H1 (cell line): ENCODE data around the gene DDX23. TPM values are rescaled to one million over a fixed set of nuclear protein-coding genes. Genes with fewer than 3 reads are reported as not detected.

Source experiments
- CTCF ChIA-PET: fragments of 300-600 bp; sonication (Branson Sonifier 250); formaldehyde crosslinking; loops from one replicate; lab custom pipeline; 2021; ENCODE audit not compliant: partially characterized antibody; lab: Charles Lee
- POLR2A ChIA-PET: fragments of 300-600 bp; sonication (Branson Sonifier 250); formaldehyde crosslinking; loops from one replicate; lab custom pipeline; 2021; ENCODE audit warnings: inconsistent platforms; ENCODE audit not compliant: partially characterized antibody; lab: Charles Lee
- DNase-seq, 2 experiments: peaks; one replicate each; pipeline versions ENCODE4 v3.0.0 to v3.0.0-alpha.2; 2010 to 2022; ENCODE audit warnings: low spot score in 2 of 2, low read depth in 1 of 2, mixed read lengths in 1 of 2
- FAIRE-seq: peaks from 2 replicates; lab custom pipeline; 2011; peaks lifted over from hg19 to GRCh38; lab: Jason Lieb, UNC
- H2AFZ ChIP-seq: 2 replicates; pipeline ENCODE4 v1.8.1; 2012; ENCODE audit warnings: low read length, inconsistent platforms
- H2AK5ac ChIP-seq: 2 replicates; pipeline ENCODE4 v1.6.1; 2013; ENCODE audit warnings: low read depth, low read length
- H2BK120ac ChIP-seq: replicated peaks from 2 replicates; pipeline ENCODE3; 2013; ENCODE audit warnings: low read depth, low read length, inconsistent platforms
- H2BK12ac ChIP-seq: 2 replicates; pipeline ENCODE4 v1.6.1; 2013; ENCODE audit warnings: low read depth, low read length
- H2BK15ac ChIP-seq: 2 replicates; pipeline ENCODE4 v1.6.1; 2013; ENCODE audit warnings: low read length
- H2BK20ac ChIP-seq: 2 replicates; pipeline ENCODE4 v1.6.1; 2013; ENCODE audit warnings: low read length
- H2BK5ac ChIP-seq: 2 replicates; pipeline ENCODE4 v1.6.1; 2013; ENCODE audit warnings: low read depth, low read length
- H3K14ac ChIP-seq: 2 replicates; pipeline ENCODE4 v1.6.1; 2013; ENCODE audit warnings: inconsistent platforms; ENCODE audit not compliant: insufficient read length
- H3K18ac ChIP-seq: 2 replicates; pipeline ENCODE4 v1.6.1; 2013; ENCODE audit warnings: low read length; ENCODE audit errors: extremely low read depth
- H3K23ac ChIP-seq: 2 replicates; pipeline ENCODE4 v1.6.1; 2013; ENCODE audit warnings: inconsistent platforms; ENCODE audit not compliant: insufficient read length
- H3K23me2 ChIP-seq: 2 replicates; pipeline ENCODE4 v1.6.1; 2013; ENCODE audit warnings: low read depth, low read length
- H3K27ac ChIP-seq: 2 replicates; pipeline ENCODE4 v1.6.1; 2011; ENCODE audit warnings: low read depth, low read length, inconsistent platforms
- H3K27me3 ChIP-seq, 4 experiments: replicated peaks in 1 of 4; 1 replicate in 1 of 4; 2 replicates in 3 of 4; pipeline versions ENCODE4 v1.6.1 to v1.8.1; 2011 to 2013; ENCODE audit warnings: low read length in 3 of 4, mild to moderate bottlenecking in 3 of 4, inconsistent platforms in 2 of 4, mixed read lengths in 2 of 4, moderate library complexity in 1 of 4; ENCODE audit not compliant: control insufficient read depth in 3 of 4, insufficient read depth in 3 of 4; ENCODE audit errors: extremely low read depth in 1 of 4
- H3K36me3 ChIP-seq, 4 experiments: 2 replicates each; pipeline versions ENCODE4 v1.6.1 to v1.8.1; 2011 to 2013; ENCODE audit warnings: mild to moderate bottlenecking in 4 of 4, low read length in 3 of 4, moderate library complexity in 2 of 4, control low read depth in 1 of 4, inconsistent platforms in 1 of 4; ENCODE audit not compliant: insufficient read depth in 4 of 4, control insufficient read depth in 2 of 4
- H3K4ac ChIP-seq: replicated peaks from 2 replicates; pipeline ENCODE3; 2013; ENCODE audit warnings: low read length, low read depth, mixed read lengths, inconsistent platforms; ENCODE audit not compliant: insufficient read length
- H3K4me1 ChIP-seq, 4 experiments: replicated peaks in 1 of 4; 1 replicate in 1 of 4; 2 replicates in 3 of 4; pipeline versions ENCODE4 v1.6.1 to v1.8.1; 2011 to 2013; ENCODE audit warnings: low read length in 3 of 4, inconsistent platforms in 2 of 4, mixed read lengths in 1 of 4; ENCODE audit not compliant: insufficient read depth in 4 of 4, control insufficient read depth in 3 of 4
- H3K4me2 ChIP-seq, 2 experiments: 2 replicates each; pipeline versions ENCODE4 v1.6.1 to v1.8.1; 2011 to 2013; ENCODE audit warnings: low read depth in 2 of 2, low read length in 2 of 2, control low read depth in 1 of 2, inconsistent platforms in 1 of 2, mild to moderate bottlenecking in 1 of 2; ENCODE audit not compliant: insufficient read depth in 1 of 2
- H3K4me3 ChIP-seq, 4 experiments: fragments of 200-600, 300-600 bp in 1 of 4; sonication (generic), shearing (Covaris generic), sonication (Bioruptor Twin) in 1 of 4; 2 replicates each; pipeline versions ENCODE4 v1.5.1 to v1.8.1; 2011 to 2016; ENCODE audit warnings: low read length in 4 of 4, low read depth in 3 of 4, control low read depth in 2 of 4, inconsistent platforms in 2 of 4, mild to moderate bottlenecking in 2 of 4, mixed read lengths in 1 of 4, moderate library complexity in 1 of 4; ENCODE audit not compliant: insufficient read depth in 2 of 4; ENCODE audit errors: extremely low read depth in 1 of 4
- H3K56ac ChIP-seq: replicated peaks from 2 replicates; pipeline ENCODE3; 2013; ENCODE audit warnings: low read depth, mild to moderate bottlenecking, mixed read lengths, low read length, inconsistent platforms; ENCODE audit not compliant: insufficient read length
- H3K79me1 ChIP-seq: 2 replicates; pipeline ENCODE4 v1.6.1; 2013; ENCODE audit warnings: low read depth, low read length, control low read depth
- H3K79me2 ChIP-seq, 2 experiments: 2 replicates each; pipeline versions ENCODE4 v1.6.1 to v1.8.1; 2012 to 2013; ENCODE audit warnings: low read length in 2 of 2, mild to moderate bottlenecking in 2 of 2, inconsistent platforms in 1 of 2; ENCODE audit not compliant: insufficient read depth in 2 of 2, control insufficient read depth in 1 of 2
- H3K9ac ChIP-seq, 4 experiments: replicated peaks in 1 of 4; 1 replicate in 1 of 4; 2 replicates in 3 of 4; pipeline versions ENCODE4 v1.6.1 to v1.8.1; 2011 to 2013; ENCODE audit warnings: low read depth in 3 of 4, low read length in 3 of 4, control low read depth in 2 of 4, mild to moderate bottlenecking in 2 of 4, moderate library complexity in 2 of 4, inconsistent platforms in 1 of 4; ENCODE audit errors: extremely low read depth in 1 of 4
- H3K9me3 ChIP-seq, 2 experiments: 2 replicates each; pipeline versions ENCODE4 v1.6.1 to v1.8.1; 2012 to 2013; ENCODE audit warnings: mild to moderate bottlenecking in 2 of 2, moderate library complexity in 2 of 2, control low read depth in 1 of 2, inconsistent platforms in 1 of 2, low read depth in 1 of 2, low read length in 1 of 2, mixed read lengths in 1 of 2; ENCODE audit not compliant: insufficient read depth in 2 of 2
- H4K20me1 ChIP-seq, 2 experiments: replicated peaks in 1 of 2; 2 replicates each; pipeline versions ENCODE3 to v1.8.1; 2011 to 2013; ENCODE audit warnings: inconsistent platforms in 2 of 2, low read length in 2 of 2, mild to moderate bottlenecking in 1 of 2; ENCODE audit not compliant: insufficient read depth in 2 of 2, control insufficient read depth in 1 of 2
- H4K5ac ChIP-seq: 2 replicates; pipeline ENCODE4 v1.6.1; 2013; ENCODE audit warnings: low read length, low read depth, mixed read lengths, inconsistent platforms; ENCODE audit not compliant: insufficient read length
- H4K8ac ChIP-seq: 2 replicates; pipeline ENCODE4 v1.8.0; 2013; ENCODE audit warnings: mild to moderate bottlenecking, moderate library complexity, low read length, inconsistent platforms; ENCODE audit not compliant: insufficient read depth; ENCODE audit errors: extremely low read depth
- H4K91ac ChIP-seq: replicated peaks from 2 replicates; pipeline ENCODE3; 2013; ENCODE audit warnings: low read length, mixed read lengths, inconsistent platforms; ENCODE audit not compliant: insufficient read length
- ASH2L ChIP-seq: fragments of 200-600, 300-600 bp; sonication (generic); IDR thresholded peaks from one replicate; pipeline ENCODE4 v1.7.1; 2017; ENCODE audit warnings: low read length
- ATF3 ChIP-seq: IDR thresholded peaks from 2 replicates; pipeline ENCODE4 v1.6.1; 2011; ENCODE audit warnings: low read depth, mild to moderate bottlenecking, low read length; ENCODE audit not compliant: insufficient read depth
- CBX8 ChIP-seq: fragments of 300-800, 300-1000 bp; sonication (generic); IDR thresholded peaks from 2 replicates; pipeline ENCODE4 v1.7.1; 2016; ENCODE audit warnings: low read depth, low read length, borderline replicate concordance
- CEBPB ChIP-seq: IDR thresholded peaks from 2 replicates; pipeline ENCODE4 v1.6.1; 2012; ENCODE audit warnings: low read depth, low read length
- CHD1 ChIP-seq: IDR thresholded peaks from 2 replicates; pipeline ENCODE4 v1.6.1; 2012; ENCODE audit warnings: low read depth, low read length, improper control_type of control experiment
- CREB1 ChIP-seq: IDR thresholded peaks from 2 replicates; pipeline ENCODE4 v1.6.1; 2012; ENCODE audit warnings: inconsistent platforms
- JUN ChIP-seq: IDR thresholded peaks from 2 replicates; pipeline ENCODE4 v1.6.1; 2011; ENCODE audit warnings: low read depth, mild to moderate bottlenecking, improper control_type of control experiment, low read length
- RBBP5 ChIP-seq: IDR thresholded peaks from 2 replicates; pipeline ENCODE4 v1.7.1; 2012; ENCODE audit warnings: low read depth, mild to moderate bottlenecking, inconsistent platforms, low read length, moderate library complexity, borderline replicate concordance
- RFX5 ChIP-seq: IDR thresholded peaks from 2 replicates; pipeline ENCODE4 v1.6.1; 2011; ENCODE audit warnings: low read depth, low read length, improper control_type of control experiment, borderline replicate concordance
- SIRT6 ChIP-seq: IDR thresholded peaks from one replicate; pipeline ENCODE4 v1.7.1; 2012; ENCODE audit warnings: low read length, inconsistent platforms
- TAF7 ChIP-seq: optimal IDR thresholded peaks from 2 replicates; pipeline ENCODE3; 2011; ENCODE audit warnings: low read depth, mild to moderate bottlenecking, inconsistent platforms, low read length, moderate library complexity, borderline replicate concordance
- YY1 ChIP-seq: IDR thresholded peaks from 2 replicates; pipeline ENCODE4 v1.6.1; 2011; ENCODE audit warnings: low read depth, mild to moderate bottlenecking, low read length
- WGBS, 2 experiments: shearing (Covaris generic) in 1 of 2; methylation state at CpG; one replicate each; pipeline versions ENCODE4 v1.1.6 to v1.1.7; 2013 to 2015; ENCODE audit warnings: low lambda C conversion rate in 2 of 2, mixed read lengths in 2 of 2, inconsistent platforms in 1 of 2, low coverage in 1 of 2, missing lambda C conversion rate in 1 of 2; ENCODE audit not compliant: insufficient replicate concordance in 2 of 2, insufficient coverage in 1 of 2, insufficient read length in 1 of 2; ENCODE audit errors: extremely low coverage in 1 of 2, missing lambda C conversion rate in 1 of 2; 5-methylcytosine and 5-hydroxymethylcytosine counted together
- polyA plus RNA-seq, 7 experiments: library from polyadenylated mRNA; depleted of rRNA in 3 of 7; stranded (reverse) in 5 of 7; unstranded in 2 of 7; fragments of >200 nt in 5 of 7; fragments of 200-250 nt in 2 of 7; gene quantifications; 1 replicate in 5 of 7; 2 replicates in 1 of 7; 4 replicates in 1 of 7; pipeline versions ENCODE4 v1.2.1 to v1.2.3, GENCODE V29; 2011 to 2013; ENCODE audit warnings: missing spikeins in 2 of 7, mixed read lengths in 2 of 7
- total RNA-seq: library from RNA; stranded (reverse); fragmentation: NEBNext Ultra II Directional; extraction: Animal tissue kit (Norgen Biotek cat#: 25700); gene quantifications from 2 replicates; pipeline ENCODE4 v1.2.1, GENCODE V29; 2021

Gene DDX23
- total and polyA plus RNA-seq, 2 of the 8 experiments (the other 6 are each of a cell fraction or from before 2014, with no cell fraction given) = 43.5 to 107 TPM

GRCh38 chr12:48823281-48823680, 28.7 kb downstream of the DDX23 start:
- no peak for TF ChIP-seq RFX5
- TF ChIP-seq CHD1 = no peak
- no peak for TF ChIP-seq SIRT6
- TF ChIP-seq CREB1 = no peak
- TF ChIP-seq CEBPB = no peak
- TF ChIP-seq ASH2L = no peak
- TF ChIP-seq ATF3 = no peak
- no peak for TF ChIP-seq RBBP5
- no peak for TF ChIP-seq TAF7
- TF ChIP-seq YY1 = no peak
- no peak for TF ChIP-seq CBX8
- no peak for TF ChIP-seq JUN
- no peak overlapping the region for H2AK5ac ChIP-seq
- H2BK5ac ChIP-seq = no peak overlapping the region
- no peak overlapping the region for H3K9ac ChIP-seq
- H2BK15ac ChIP-seq = no peak overlapping the region
- DNase-seq (no peak), FAIRE-seq (no peak)
- peaks cover 9% of the 10 kb centered on the region for H3K23me2 ChIP-seq
- no peak overlapping the region for H3K4me3 ChIP-seq
- H2BK120ac ChIP-seq = no peak overlapping the region
- H3K56ac ChIP-seq = no peak overlapping the region
- no peak overlapping the region for H3K18ac ChIP-seq
- no peak overlapping the region for H3K14ac ChIP-seq
- ChIA-PET POLR2A (interaction anchor here (0.6 to 7.6 kb wide), 7 partner anchors 8 to 138 kb away, joined by 3 to 47 read pairs (median 3); partner anchors contain the start of gene RND1), CTCF (interaction anchor here (0.9 to 10.1 kb wide), 7 partner anchors 7 to 158 kb away, joined by 3 to 121 read pairs (median 3); partner anchors contain the start of genes CACNB3 and RND1)
- H3K4me2 ChIP-seq = no peak overlapping the region
- no peak overlapping the region for H3K4ac ChIP-seq
- H3K36me3 ChIP-seq = peaks cover under 1 to 10% (median 5%) of the 10 kb centered on the region in 4 experiments; a peak in 5 of 8 replicates
- no peaks in the 10 kb centered on the region for H3K79me1 ChIP-seq
- no peaks in the 10 kb centered on the region for H3K79me2 ChIP-seq
- peaks cover 3% of the 10 kb centered on the region in 2 experiments for H4K20me1 ChIP-seq
- no peak overlapping the region for H4K91ac ChIP-seq
- H2BK12ac ChIP-seq = no peak overlapping the region
- H2BK20ac ChIP-seq = no peak overlapping the region
- H4K8ac ChIP-seq = no peak overlapping the region
- H3K9me3 ChIP-seq = no peaks in the 10 kb centered on the region
- no peak overlapping the region for H3K27ac ChIP-seq
- H3K27me3 ChIP-seq = peaks cover 0 to 13% (median 6%) of the 10 kb centered on the region in 4 experiments; a peak in 5 of 7 replicates
- WGBS, 2 experiments = 88% methylated on average over 11 of the region's 11 CpGs; no CpG with 5 or more reads in 1 of the 2 experiments
- H4K5ac ChIP-seq = no peak overlapping the region
- H3K4me1 ChIP-seq = peaks cover 0 to 14% (median 8%) of the 10 kb centered on the region in 4 experiments; a peak in 4 of 7 replicates
- no peak overlapping the region for H2AFZ ChIP-seq
- no peak overlapping the region for H3K23ac ChIP-seq
